GM19099 (cell line): ENCODE data around the gene PRICKLE2.

ENCODE experiments used
- POLR2A ChIP-seq: IDR thresholded peaks from 3 replicates; pipeline ENCODE4 v1.6.1; 2011; ENCODE audit warnings: low read depth; ENCODE audit not compliant: insufficient read length; ENCODE audit errors: extremely low read depth

PRICKLE2 gene

DNA sequence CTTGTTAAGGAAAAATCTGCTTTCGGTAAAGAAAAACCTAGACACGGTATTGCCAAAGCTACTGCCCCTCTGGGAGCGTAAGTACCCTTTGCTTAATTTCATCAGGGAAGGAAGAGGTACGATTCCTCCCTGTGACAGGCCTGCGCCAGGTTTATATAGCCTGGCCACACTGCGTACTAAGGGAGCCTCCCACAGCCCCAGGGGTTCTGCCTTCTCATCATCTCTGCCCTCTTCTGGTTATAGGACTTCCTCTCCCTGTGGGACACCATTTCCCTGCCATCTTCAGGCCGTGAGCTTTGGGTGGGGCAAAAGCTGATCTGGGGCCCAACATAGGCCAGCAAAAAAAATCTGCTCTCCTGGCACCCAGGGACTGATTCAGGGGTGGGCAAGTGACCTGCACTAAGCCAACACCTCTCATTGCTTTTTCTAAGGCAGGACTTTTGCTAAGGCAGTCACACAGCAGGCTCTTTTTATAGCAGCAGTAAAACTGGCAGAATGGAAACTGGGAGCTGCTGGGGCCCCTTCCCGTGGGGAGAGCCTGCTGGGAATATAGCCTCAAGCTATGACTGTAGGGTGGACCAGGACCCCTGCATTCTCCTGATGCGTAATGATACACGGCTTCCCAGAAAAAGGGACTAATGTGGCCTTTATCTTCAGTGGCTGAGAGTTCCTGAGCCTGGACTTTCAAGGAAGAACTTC lies 76.2 kb downstream of the PRICKLE2 start:
- TF ChIP-seq POLR2A, result no peak

DNA sequence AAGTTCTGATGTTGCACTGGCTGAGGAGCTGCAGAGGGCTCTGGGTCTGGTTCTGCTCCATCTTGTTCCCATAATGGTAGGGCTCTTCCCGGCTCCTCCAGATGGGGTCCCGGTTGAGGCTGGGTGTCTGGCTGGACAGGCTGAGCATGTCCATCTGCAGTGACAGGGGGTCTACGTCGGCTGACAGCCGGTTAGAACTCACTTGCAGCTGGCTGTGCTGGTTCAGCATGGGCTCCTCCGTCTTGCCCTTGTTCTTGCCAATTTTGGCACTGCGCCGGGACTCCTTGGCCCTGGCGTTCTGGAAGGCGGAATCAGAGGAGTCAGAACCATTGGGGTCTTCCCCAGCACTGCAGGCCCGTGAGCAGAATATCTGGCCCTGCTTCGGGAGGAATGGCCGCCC lies 78.1 kb downstream of the PRICKLE2 start:
- no peak for TF ChIP-seq POLR2A

DNA sequence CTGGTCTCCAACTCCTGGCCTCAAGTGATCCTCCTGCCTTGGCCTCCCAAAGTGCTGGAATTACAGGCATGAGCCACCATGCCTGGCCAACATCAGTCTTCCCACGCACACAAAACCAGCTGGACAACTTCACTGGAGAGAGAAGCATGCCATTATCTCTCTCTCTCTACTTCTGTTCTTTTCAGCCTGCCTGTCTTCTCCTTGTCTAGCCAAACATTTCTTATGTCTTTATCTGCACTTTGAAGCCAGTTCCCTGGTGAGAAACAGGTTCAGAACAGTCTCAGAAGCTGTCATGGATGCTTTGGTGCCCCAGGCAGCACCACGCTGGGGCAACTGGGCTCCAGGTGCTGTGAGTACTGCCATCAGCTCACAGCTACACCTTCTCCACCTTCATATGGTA lies 79.8 kb downstream of the PRICKLE2 start:
- no peak for TF ChIP-seq POLR2A

DNA sequence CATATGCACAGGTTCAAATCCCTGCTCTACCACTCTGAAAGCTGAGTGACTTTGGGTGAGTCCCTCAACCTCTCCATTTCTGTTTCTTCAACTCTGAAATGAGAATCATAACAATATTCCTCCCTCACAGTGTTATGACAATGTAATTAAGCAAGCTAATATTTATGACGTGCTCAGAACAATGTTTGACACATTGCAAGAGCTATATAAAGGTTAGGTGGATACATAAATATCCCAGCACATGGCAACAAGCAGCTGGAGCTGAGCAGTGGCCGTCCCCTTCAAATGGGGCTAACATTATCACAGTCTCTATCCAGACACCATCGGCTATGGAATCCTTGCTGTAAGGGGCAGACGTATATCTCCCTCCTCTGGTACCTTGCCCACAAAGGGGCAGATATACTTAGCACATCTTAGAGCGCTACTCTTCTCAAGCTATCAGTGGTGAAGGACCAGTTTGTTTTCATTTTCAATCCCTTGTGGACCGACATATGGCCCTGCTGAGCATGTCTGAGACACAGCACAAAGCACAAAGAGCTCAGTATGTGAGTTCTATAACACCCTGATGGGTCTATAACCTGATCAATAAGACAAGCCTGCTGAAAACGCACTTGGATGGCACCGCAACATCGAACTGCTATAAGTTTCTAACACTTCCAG lies 80.9 kb downstream of the PRICKLE2 start:
- no peak for TF ChIP-seq POLR2A

DNA sequence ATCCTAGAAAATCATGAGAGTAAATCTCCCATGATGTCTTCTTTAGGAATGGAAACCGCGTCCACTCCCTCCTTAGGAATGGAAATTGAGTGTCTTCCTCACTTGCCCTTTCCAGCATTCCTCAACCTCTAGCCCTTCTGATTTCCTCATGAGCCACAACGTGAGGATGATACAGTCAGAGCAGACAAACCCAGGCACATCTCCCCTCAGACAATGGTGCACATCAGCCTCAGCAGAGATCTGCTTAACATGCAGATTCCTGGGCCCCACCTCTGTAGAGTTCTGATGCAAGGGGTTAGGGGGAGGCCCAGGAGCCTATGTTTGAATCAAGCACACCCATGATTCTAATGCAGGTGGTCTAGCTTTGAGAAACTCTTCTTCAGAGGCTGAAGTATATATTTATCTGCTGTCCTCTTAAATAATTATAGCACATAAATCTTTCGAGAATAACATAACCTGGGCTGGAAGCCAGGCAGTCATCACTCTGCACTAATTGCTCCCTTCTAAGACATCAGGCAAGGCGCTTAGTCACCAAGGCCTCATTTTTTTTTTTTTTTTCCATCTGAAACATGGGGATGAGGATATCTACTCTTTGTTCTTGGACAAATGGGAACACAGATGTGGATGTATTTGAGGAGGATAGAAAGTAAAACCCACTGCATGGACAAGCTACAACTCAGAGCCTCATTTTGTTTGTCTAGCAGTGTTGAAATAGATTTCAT lies 81.7 kb downstream of the PRICKLE2 start:
- no peak for TF ChIP-seq POLR2A

DNA sequence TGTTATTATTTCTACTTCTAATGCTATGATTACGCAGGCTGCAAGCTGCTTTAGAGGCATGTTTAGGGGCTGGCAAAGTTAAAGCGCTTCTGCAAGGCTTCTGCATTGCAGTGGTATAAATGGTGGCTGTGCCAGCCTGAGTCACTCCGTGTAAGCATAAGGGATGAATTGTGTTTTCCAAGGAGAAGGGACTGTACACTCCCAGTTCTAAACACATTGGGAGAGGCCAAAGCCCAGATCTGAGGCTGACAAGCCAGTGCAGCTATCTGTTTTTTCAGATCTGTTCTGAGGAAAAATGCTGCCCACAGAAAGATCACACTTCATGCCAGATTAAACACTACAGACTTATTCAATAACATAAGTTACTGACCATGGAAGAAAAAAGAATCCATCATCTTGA lies 83.8 kb downstream of the PRICKLE2 start:
- no peak for TF ChIP-seq POLR2A

DNA sequence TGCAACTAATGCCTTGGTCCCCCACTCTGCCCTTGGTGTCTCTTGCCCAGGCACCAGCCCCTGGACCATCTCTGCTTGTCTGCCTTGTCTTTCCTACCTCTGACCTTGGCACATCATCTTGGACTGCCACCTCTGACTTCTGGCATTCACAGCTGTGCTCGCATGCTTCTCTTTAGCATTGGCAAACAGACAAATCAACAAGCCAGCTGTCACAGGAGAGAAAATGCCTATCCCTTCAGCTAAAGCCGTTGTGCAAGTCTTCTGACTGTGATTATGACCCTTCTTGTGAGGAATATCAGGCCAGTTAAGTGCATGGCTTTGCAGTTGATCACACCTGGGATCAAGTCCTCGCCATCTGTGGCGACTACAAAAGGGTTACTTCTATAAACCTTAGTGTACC lies 84.6 kb downstream of the PRICKLE2 start:
- TF ChIP-seq POLR2A, result no peak

DNA sequence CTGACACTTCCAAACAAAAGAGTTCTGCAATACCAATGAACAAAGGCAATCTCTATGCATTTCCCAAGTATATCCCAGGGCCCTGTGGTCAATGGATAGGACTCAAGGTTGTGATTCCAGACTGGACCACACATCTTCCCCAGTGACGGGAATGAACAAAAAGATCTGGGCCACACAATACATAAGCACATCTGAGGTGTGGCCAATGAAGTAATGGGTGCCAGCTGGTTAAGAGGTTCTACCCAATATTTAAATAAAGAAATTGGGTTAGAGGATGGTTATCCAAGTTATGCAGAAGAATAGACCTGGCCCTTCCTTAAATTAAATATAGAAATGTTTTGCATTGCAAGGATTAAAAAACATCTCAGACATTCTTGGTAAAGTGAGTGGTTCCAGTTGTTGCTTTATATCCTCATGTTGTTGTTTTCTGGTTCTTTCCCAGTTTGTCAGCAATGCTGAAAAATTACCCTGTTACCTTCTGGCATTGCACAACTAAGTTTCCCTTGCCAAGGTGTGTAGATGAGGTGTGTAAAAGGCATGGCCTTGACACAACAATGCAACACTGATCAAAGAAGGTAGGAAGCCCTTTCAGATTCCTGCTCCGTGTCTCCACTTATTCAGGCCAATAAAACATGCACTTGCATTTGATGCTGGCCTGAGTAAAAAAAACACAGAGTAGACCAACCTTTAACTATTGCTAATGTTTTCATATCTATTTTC lies 86.5 kb downstream of the PRICKLE2 start:
- no peak for TF ChIP-seq POLR2A

DNA sequence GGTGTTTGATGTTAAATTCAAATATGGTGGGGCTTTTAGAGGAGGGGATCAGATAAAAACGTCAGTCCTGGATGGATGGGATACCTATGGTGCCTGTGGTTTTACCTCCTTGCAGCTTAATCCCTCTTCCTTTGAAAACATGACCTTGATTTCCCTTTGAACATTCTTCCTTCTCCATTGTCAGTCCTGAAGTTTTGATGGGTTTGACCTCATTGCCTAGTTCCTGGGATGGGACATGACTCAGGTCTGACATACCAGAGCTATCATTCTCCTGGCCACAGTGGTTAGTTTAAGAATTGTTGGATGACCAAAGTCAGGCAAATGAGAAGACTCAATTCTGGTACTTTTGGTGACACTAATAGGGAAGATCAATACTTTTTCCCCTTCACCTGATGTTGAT lies 87.2 kb downstream of the PRICKLE2 start:
- no peak for TF ChIP-seq POLR2A

DNA sequence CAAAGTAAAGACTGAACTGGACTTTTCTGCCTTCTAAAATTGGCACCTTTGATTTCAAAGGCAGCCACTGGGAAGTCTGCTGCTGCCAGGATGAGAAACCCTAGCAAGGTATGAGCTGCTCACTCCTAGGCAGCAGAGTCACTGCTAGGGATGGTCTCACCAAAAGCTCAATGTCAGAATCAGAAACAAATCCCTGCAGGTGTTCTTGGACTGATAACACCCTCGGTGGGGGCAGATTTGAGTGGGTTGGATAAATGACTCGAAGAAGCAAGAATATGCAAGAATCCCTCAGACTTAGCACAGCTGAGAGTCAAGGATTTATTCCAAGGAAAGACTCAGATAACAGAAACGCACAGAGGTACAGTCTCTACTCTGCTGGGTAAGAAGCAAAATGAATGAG lies 90.4 kb downstream of the PRICKLE2 start:
- no peak for TF ChIP-seq POLR2A

DNA sequence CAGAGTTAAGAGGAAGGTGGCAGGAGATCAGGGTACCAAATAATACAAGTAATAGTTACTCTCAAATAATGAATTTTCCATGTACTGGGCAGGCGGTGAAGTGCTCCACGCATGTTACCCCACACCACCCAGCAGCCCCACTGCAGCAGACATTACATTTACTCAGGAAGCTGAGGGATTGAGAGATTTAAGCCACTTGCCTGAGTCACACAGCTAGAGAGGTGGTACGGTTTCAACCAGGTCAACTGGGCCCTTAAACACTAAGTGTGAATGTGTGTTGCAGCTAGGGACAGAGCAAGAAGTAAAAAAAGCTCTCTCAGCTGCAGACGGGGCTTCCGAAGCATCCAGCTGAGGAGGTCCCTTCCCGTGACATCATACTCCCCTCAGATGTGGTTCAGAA lies 91.3 kb downstream of the PRICKLE2 start:
- TF ChIP-seq POLR2A, result no peak

DNA sequence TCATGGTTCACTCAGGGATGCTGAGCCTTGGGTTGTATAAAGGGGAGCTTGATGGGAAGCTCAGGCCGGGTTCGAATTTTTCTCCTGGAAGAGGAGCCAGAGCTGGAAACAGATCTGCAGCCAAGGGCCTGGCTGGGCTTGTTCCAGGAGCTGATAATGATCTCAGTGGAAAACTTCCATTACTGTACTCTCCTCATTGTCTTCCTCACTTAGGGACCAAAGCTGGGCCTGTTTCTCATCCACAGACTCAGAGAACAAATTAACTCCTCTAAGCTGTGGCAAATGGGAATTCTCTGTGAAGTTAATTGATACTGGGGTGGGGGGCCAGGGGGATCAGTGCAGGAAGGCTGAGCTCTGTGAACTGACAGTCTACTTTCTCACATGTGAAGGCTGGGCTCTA lies 92.0 kb downstream of the PRICKLE2 start:
- TF ChIP-seq POLR2A, result no peak

DNA sequence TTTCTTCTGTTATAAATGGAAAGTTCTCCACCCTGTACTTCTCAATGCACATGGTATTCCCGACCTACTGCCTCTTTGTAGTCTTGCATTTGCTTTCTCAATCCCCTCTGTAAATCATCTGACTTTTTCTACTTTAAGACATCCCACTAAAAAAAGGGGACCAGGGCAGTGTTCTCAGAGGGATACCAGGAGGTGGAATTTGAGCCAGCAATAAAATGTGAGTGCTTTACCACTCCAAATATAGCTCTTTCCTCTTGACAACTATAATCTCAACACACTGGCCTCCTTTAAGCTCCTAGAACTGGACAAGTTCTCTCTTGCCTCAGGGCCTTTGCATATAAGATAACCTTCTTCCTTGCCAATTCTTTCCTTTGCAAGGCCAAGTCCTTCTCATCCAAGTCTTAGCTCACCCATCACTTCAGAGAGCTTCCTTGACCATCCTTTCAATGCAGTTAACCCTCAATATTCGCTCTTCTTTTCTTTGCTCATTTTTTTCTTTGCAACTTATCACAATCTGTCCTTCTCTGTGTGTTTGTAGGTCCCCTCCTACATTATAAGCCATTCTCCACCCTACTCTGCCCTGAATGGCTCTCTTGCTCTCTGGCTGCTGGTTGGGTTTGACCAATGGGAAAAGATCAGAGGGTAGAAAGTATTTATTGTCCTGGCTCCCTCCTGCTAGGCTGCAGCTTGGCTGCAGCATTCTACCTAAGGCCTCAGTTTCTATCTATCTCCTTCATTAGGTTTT lies 93.4 kb downstream of the PRICKLE2 start:
- TF ChIP-seq POLR2A, result no peak

DNA sequence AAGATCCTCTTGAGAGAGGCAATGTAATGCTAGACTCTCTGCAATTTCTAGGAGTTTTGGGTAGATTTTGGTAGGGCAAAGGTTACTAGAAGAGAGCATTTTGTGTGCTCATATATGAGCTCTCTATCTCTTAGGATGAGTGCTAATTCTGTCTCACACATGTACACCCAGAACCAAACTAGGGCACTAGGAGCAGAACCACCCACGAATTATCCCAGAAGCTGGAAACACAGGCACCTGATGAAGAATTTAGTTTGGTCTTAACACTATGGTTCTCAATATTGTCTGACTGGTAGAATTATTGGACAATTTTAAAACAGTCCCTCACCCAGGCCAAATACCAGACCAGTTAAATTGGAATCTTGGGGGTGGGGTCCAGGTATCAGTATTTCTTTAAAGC lies 94.8 kb downstream of the PRICKLE2 start:
- TF ChIP-seq POLR2A, result no peak

DNA sequence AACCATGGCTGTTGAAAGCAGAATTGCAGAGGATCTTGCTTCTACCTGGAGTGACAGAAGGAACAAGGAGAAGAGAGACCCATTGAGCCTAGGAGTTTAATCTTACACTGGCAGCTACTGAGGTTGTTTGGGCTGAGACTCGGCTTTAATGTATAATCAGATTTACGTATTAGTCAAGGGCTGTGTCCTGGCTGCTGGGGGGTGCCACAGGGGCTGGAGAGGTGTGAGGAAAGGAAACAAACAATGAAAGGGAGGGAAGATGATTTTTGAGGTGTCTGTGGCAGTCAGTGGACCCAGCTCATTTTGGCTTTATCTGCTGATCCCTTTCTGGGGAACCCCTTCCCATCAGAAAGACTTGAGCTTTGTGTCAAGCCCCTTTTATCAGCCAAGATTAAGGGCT lies 95.7 kb downstream of the PRICKLE2 start:
- TF ChIP-seq POLR2A, result no peak
